ENCODE results near the gene TAS2R1. TPM values are rescaled to one million over a fixed set of nuclear protein-coding genes. Genes with fewer than 3 reads are reported as not detected.

TAS2R1 gene
- not detected in 2 replicates for total RNA-seq

GRCh38 chr5:9630251-9630650, at the start of gene TAS2R1:
Gene TAS2R1, minus strand, starts transcription at chr5:9630351. Its CDS starts 319 bp downstream, at chr5:9630032.

Other genes with a start within 250 kb of the TAS2R1 start
- 0.16 and 0.31 TPM in 2 replicates for gene SEMA5A, start 84.3 kb downstream of the TAS2R1 start, total RNA-seq